ENCODE results near the gene DTNB.

DNA sequence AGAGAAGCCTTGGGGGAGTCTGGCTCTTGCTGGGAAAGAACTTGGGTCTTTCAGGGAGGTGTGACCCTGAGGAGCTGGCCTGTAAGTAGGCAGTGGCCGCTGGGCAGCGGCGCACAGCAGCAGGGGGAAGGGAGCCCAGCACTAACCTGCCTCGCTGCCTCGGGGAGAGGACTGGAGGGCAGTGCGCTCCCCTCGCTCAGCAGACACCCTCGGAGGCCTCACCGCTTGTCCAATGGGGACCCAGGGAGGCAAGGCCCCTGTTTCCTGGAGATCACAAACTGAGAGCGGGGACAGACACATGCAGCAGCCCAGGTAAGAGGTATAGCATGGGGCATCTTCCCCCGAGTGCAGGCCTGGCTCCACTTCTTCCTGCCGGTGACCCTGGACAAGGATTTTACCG is 335.0 kb downstream of the DTNB start:
- TF ChIP-seq CTCF (conservative IDR thresholded peaks at IDR 0.05; ENCODE audit: low read depth, low read length) = no peak
- no peak for TF ChIP-seq POLR2A (IDR thresholded peaks at IDR 0.05; ENCODE audit: low read depth, low read length)
- no peak for TF ChIP-seq MXI1 (IDR thresholded peaks at IDR 0.05; ENCODE audit: borderline replicate concordance, low read depth, low read length)
- TF ChIP-seq CEBPB (IDR thresholded peaks at IDR 0.05; ENCODE audit: low read depth, low read length) = no peak
- TF ChIP-seq RAD21 (IDR thresholded peaks at IDR 0.05; ENCODE audit: low read length) = no peak
- TF ChIP-seq USF2 (IDR thresholded peaks at IDR 0.05; ENCODE audit: low read depth, low read length) = no peak
- TF ChIP-seq MAFK (IDR thresholded peaks at IDR 0.05; ENCODE audit: low read depth, low read length) = no peak
- no peak for TF ChIP-seq SMC3 (IDR thresholded peaks at IDR 0.05; ENCODE audit: low read depth, low read length)
- no peak for TF ChIP-seq NFE2L2 (IDR thresholded peaks at IDR 0.05; ENCODE audit: low read depth, low read length)
- no peak for TF ChIP-seq CHD1 (IDR thresholded peaks at IDR 0.05; ENCODE audit: low read depth, low read length)
- TF ChIP-seq RCOR1 (IDR thresholded peaks at IDR 0.05; ENCODE audit: insufficient replicate concordance, low read length) = no peak
